NCI-H524 (cell line): ENCODE results near the gene MCHR2.
"Not testable (repeated sequence)": the region's sequence is repeated elsewhere in the genome, so short reads cannot be mapped to it uniquely, and the experiment has no call there.

Experiments
- DNase-seq, 2 experiments: peaks; one replicate each; lab custom pipeline; 2025; lab: John Stamatoyannopoulos, UW

The MCHR2 gene, protein sequence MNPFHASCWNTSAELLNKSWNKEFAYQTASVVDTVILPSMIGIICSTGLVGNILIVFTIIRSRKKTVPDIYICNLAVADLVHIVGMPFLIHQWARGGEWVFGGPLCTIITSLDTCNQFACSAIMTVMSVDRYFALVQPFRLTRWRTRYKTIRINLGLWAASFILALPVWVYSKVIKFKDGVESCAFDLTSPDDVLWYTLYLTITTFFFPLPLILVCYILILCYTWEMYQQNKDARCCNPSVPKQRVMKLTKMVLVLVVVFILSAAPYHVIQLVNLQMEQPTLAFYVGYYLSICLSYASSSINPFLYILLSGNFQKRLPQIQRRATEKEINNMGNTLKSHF

DNA sequence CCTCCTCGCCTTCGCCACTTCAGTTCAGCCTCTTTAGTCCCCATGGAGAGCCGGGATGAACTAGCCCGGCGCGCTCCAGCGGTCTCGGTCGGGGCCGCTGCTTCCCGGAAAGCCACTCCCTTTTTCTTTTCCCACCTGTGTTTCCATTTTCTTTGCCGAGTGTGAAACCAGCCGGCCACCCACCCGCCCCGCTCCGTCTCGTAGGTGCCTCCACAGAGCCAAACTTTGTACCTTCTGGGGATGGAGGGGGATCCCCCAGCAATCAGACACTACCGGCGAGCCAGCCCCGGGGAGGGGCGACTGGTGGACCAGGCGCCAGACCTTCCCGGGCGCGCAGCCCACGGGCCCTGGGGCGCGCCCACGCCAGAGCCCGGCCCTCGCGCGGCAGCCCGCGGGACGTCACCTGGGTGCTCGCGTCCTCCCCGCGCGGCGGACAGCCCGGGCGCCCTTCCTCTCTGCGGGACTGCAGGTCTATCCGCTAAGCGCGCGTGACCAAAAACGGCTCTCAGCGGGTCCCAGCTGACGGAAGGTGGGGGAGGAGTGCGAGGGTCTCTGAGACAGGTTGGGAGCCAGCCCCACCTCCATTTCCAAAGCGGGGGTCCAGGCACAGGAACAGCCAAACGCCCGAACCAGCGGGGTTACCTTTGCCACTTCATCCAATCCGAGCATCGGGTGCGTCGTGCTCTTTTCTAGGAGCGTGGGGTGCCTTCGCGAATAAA lies at the start of gene MCHR2:
TSS of gene MCHR2 (minus strand) at position 691 of the 719 bp plus-strand sequence. CDS start 38,076 bp downstream, outside the sequence.
- no peak for DNase-seq

DNA sequence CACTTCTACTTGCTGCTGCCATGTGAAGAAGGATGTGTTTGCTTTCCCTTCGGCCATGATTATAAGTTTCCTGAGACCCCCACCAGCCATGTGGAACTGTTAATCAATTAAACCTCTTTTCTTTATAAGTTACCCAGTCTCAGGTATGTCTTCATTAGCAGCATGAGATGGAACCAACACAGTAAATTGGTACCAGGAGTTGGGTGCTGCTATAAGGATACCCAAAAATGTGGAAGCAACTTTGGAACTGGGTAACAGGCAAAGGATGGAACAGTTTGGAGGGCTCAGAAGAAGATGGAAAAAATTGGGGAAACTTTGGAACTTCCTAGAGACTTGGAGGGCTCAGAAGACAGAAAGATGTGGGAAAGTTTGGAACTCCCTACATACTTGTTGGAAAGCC lies 44.5 kb upstream of the MCHR2 start:
- DNase-seq = not testable (repeated sequence)

DNA sequence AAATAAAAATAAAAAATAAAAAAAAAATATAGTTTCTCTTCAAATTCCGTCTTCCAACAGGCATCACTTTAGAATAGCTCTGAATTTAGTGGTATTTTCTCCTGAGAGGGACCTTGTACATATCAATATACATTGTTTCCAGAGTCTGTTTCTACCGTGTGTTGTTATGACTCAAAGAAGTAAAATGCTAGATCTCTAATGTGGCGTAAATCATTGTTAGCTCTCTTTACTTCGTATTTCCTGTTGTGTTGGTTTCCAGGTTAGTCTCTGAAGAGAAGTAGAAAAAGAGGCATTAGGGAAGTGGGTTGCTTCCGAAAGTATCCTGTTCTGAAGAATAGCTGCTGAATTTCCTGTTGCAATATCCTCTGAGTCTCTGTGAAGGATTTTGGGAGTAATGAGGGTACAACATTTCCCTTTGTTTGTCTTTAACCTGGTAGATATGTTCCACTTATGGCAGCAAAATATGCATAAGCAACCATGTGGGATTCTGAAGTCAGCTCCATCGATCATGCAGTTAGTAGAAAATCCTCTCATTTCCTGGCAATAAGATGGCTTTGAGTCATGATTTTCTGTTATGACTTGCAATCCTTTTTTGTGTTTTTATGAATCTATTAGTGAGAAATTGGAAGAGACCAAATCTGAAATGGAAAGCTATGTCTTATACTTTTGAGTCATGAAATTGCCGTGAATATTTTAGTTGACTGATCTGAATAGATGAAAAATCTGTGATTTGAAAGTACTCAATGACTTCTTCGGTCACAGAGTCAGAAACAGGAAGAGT lies 42.0 kb upstream of the MCHR2 start:
- DNase-seq = no peak

DNA sequence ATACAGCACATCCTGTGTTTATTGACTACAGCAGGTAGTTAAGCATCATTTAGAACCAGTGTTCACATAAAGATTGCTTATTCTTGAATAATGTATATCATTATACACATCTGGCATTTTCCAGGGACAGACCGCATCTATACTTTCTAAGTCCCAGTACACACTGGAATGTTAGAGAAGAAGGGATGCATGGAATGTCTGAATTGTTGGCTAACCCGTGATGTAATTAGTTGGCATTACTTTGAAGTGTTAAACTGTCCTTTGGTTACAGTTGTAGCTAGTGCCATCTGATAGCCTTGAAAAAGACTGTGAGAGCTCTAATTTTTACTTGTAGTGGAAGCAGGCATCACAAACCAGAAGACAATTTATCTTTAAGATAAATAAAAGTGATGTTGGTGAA lies 29.8 kb upstream of the MCHR2 start:
- DNase-seq = no peak

DNA sequence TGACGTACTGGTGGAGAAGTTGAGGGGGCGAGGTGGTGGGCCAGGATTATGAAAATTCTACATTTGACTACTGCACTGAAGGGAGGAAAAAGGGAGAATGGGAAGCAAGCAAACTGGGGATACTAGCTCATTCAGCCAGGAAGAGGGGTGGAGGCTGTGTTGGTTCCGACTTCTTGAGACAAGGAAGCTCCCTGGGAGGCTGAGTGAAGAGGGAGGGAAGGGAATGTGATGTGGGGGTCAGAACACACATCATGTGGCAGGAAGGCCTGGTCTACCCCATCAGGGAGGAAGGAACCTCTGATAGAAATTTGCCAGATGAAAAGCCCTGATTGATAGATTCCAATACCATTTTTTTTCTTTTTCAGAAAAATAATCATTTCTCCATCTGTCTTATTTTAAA lies 28.8 kb upstream of the MCHR2 start:
- DNase-seq = no peak

DNA sequence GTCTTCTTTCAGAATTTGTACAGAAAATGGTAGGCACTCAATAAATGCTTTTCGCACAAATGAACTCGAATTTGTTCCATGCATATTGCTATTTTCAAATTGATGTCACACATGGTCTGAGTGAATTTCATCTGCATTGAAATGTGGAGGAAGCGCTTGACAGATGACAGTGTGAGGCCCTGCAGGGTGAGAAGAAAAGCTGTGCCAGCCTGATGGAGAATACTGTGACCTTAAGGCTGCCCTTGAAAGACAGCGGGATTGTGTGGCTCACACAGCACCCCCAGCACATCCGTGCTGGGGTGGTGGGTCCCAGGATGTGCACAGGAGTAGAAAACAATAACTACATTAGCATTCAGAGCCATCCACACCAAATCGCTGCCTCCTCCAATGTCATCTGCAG lies 14.8 kb upstream of the MCHR2 start:
- DNase-seq = no peak

DNA sequence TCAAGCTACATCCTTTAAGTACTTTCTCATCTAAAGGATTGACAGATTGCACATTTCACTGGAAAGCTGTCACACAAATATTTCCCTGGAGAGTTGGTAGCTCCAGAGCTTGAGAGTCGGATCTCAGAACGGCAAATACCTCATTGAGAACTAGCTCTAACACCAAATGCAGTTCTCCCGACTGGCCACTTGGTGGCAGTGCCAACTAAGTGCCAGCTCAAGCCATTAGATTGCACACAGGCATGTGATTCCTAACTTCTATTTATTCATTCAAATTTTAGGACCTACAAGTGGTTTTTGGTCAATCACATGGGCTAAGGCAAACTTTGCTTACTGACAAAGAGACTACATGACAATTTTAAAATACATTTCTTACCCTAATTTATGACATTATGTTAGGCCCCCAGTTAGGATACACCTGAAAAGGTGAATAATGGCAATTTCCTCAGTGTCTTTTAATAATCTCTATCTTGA lies 7.9 kb upstream of the MCHR2 start:
- DNase-seq = peak; percentile 11 to 68

DNA sequence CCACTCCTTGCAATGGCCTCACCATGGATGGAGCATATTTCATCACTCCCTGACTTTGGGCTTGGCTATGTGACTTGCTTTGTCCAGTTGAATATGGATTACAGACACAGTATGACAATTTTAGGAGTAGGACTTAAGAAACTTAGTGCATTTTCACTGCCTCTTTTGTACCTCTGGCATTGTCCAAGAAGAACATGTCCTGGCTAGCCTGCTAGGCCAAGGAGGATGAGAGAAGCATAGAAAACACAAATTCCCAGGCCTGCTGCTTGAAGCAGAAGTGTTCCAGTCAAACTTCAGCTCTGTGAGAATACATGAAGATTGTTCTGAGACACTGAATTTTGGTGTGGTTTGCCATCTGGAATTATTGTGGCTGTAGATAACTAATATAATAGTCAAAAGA lies 3.1 kb upstream of the MCHR2 start:
- DNase-seq = no peak

DNA sequence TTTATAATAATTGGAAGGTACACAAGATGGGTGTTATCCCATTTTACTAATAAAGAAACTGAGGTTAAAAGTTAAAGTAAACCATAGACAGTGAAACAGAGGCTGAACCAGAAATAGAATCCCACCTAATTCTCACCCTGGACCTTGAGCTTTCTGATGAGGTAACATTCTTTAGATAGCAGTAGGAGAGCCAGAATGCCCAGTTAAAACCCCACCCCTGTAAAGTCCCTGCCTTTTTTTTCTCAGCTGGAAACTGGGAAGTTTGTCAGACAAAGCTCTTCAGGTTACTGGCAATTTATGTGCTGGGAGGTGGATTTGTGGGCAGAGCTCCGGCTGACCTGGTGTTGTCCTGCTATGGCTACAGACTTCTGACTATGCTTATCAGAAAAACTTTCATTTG lies 1.9 kb upstream of the MCHR2 start:
- DNase-seq = no peak

DNA sequence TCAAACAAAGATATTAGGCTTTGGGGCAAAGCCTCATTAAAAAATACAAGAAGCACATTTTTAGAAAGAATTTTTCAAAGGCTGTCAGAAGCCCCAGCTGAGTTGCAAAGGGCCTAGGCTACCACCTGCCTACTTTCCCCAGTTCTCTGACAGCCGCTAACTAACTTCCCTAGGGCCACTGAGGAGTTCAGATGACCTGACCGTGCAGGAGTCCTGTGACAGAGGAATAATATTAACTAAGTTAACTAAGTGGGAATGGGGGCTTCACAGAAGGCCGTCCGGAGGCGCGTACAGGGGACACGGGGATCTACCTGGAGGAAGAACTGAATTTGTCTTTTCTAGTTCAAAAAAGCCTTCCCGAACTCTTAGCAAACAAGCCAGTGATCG lies 884 bp downstream of the MCHR2 start:
- no peak for DNase-seq

DNA sequence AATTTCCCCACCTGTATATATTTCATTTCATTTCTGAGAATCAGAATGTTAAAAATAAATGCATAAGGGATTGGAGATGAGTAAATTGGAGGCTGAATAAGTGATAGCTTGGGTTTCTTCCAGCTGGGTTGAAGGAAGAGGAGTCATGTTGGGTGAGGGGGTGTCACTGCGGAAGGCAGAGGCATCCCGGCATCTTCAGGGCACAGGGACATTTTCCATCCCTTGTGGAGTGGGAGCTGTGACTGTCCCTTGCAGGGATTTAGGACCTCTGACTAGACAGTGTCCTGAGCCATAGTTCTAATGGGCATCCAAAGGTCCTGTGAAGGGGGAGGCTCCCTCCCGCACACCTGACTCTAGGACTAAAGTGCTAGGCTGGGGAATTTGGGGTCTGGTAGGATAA lies 2.1 kb downstream of the MCHR2 start:
- DNase-seq = no peak

DNA sequence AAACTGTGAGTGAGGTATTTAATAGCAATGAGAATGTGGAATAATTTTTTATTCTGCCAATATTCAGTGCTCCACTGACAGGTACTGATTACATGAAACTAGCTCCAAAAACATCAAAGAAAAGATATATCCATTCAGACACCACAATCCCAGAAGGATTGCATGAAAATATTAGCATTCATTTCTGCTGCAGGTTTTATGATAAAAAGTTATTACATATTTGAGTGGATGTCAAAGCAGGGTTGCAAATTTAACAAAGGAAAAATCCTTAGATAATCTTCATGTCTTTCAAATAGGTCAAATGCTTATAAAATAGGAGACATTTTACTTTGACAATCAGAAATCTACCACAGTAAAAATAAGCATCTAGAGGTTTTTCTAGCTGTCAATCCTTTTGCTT lies 13.3 kb downstream of the MCHR2 start:
- no peak for DNase-seq

DNA sequence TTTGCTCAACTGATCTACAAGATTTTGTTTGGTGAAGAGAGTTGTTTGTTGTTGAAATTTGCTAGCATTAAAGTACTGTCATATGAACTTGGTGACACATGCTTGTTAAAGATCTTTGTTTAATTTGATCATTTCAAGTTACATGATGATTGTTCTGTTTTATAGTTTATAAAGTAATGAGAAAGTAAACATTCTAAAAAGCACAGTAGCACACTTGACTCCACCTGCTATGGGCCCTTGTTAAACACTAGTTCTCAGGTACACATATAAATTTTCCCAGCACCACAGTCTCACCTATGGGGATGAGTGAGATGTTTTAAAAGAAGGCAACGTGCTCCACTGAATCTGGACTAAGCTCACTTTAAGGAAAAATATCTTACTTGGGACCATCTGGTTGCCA lies 14.1 kb downstream of the MCHR2 start:
- no peak for DNase-seq

DNA sequence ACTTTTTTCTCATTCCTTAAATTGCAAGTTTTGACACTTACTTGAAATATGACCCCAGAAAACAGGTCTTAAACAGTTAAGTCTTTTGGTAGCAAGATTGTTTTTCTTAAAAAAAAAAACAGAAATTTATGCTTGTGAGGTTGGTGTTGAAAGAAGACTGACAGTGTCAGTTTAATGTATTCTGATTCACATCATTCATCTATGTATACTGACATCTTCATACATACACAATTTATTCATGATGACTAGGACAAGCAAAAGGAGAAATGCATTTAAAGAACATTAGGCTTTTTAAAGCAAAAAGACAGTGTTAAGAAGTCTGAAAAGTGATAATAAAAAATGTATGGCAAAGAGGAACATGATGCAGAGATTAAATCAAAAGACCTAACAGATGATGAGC lies 27.0 kb downstream of the MCHR2 start:
- DNase-seq = no peak

DNA sequence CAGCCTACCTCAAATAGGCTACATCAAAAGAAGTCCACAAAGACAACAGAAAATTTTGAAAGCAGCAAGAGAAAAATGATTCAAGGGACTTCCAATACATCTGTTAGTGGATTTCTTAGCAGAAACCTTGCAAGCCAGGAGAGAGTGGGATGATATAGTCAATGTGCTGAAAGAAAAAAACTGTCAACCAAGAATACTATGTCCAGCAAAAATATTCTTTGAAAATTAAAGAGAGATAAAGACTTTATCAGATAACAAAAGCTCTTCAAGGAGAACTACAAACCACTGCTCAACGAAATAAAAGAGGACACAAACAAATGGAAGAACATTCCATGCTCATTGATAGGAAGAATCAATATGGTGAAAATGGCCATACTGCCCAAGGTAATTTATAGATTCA lies 34.0 kb downstream of the MCHR2 start:
- DNase-seq = no peak

DNA sequence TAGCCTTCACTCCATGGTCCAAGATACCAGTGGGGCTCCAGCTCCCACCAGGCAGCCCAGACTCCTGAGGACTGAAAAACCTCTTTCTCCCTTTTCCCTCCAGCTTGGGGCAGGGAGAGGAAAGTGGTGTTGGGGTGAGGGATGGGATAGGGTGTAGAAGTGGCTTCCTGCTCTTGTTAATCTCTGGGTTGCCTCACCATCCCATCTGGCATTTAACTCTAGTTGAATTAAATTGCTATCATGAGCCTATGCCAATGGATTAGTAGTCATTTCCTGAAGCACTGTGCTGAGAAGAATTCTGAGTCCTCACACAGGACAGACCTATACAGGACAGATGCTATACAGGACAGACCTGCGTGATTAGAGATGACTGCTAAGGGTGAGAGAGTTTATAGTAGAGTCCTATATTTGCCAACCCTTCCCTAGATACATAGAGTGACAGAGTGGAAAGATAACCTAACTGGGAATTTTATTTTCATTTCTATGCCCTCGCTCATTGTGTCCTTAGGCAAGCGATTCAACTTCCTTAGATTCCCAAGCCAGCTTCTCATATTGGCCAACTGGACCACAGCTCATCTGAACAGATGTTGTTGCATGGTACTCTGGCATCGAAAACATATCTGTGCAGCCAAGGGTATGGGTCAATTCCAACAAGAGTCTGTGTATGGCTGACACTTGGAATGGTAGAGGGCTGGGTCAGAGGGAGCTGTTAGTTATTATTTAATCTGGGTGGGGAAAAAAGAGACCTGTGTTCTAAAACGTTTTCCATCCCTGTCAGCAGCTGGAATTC lies 42.8 kb downstream of the MCHR2 start:
- DNase-seq = peak in 1 of 2 experiments; percentile 26

DNA sequence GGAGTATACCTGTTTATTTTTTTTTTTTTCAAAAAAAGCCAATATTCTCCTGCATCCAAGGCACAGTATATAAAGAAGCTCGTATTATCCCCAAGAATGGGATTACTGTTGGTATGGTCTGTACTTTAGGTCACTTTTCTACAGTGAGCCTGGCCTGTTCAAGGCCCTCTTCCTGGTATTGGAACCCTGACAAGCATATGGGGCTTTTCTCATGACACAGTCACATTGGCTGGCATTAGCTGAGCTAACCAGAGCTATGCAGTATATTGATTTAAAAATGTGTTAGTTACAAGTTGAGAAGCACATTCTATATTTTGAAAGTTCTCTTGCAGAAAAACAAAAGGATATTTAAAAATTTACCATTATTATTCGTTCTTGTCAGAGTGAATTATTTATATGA lies 48.0 kb downstream of the MCHR2 start:
- DNase-seq = no peak

DNA sequence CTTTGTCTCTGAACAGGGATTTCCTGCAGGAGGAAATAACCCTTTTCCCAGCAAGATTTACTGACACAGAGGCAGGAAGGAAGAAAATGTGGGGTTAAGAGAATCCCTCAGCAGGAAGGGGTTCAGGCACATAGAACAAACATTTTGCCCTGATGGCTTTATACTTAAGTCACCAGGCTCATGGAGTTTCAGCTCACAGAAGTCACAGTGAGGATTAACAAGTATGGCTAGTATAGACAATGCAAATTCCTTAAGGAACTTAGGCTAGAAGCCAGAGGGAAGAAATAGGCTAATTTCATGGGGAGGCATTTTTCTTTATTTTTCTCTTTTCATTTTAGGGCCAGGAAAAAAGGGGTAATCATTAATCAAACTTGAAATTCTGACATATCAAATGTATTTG lies 50.2 kb downstream of the MCHR2 start:
- no peak for DNase-seq

DNA sequence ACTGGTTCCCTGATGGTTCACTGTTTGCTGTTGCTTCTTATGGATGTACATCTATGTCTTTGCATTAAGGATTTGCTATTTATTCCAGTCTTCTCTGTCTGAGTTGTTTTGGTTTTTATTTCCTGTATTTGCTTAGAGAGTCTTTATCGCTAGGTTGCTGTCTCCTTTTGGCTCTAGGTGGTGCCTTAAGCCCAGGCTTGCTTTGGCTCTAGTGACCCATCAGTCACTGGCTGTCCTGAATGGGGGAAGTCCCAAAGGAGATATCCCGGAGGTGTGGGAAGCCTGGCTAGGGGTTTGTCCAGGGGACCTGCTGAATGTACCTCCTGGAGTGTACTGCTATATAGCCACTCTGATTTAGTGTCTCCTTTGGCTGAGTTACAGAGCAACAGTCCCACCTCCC lies 53.4 kb downstream of the MCHR2 start:
- no peak for DNase-seq

DNA sequence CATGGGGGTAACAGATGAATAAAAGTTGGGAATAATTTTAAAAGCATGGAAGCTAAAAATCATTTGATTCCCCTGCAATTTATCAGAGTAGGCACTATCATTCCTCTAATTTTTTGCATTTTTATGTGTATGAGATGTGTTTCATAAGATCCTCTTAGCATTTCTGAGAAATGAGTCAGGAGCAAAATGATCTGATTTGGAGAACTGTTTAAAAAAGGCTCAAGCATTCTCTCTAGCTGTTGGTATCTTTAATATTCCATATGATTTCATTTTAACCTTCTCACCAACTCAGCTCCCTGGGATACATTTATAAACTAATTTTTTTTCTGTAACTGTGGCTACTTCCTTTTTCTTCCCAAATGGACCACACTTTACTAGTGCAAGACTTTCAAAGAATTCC lies 60.9 kb downstream of the MCHR2 start:
- no peak for DNase-seq

DNA sequence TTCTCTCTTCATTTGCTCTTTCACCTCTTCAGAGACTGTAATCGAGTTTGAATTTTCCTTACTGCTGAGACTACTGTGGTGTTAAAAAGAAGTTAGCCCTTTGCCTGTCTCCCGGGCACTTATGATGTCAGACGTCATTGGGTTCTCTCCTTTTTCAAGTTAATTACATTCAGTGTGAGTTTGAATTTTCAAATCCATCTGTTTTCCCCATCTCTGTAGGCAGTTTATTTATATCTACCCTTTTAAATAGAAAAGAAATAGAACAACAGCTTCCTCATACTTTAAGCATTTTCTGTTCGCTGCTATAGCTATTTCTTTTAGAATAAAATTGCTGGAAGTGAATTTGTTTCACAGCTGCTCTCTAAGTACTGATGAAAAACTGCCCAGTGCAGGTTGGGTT lies 81.4 kb downstream of the MCHR2 start:
- no peak for DNase-seq
